Left forelimb (tissue), 1 donor: Measurements from ENCODE around the gene HEXA.

Source experiments
- DNase-seq: peaks from one replicate; pipeline ENCODE4 v3.0.0-alpha.2; 2018; ENCODE audit warnings: low spot score

The HEXA gene

DNA sequence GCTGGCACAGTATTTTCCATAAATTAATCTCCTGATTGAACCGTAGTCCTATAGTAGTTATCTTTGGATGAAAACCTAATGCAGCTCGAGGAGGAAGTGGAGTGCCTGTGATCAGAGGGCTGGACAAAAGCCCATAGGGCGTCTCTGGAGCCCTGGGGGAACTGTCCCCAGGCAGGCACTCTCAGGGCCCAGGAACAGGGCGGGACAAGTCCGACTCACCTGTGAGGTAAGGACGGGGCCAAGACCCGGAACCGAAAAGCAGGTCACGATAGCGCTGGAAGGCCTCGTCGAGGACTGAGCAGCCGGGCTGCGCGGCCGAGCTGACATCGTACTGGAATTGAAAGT, 341 bp downstream of the HEXA start:
- DNase-seq: no peak

DNA sequence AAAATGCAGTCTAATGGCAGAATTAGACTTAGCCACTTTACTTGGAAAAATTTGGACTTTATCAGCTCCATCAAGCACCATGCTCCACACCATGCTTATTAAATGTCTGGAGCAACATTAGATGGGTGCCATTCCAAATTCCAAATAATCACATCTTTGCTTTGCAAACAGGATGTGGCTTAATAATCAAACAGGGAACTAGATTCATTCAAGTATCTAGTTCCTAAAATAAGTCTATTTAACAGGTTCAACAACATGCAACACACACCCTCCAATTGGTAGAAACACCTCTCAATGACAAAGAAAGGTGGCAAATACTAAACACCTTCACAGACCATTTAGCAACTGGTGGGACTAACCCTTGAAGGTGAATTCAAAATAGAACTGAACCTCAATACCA, 3.5 kb downstream of the HEXA start:
- no peak for DNase-seq

DNA sequence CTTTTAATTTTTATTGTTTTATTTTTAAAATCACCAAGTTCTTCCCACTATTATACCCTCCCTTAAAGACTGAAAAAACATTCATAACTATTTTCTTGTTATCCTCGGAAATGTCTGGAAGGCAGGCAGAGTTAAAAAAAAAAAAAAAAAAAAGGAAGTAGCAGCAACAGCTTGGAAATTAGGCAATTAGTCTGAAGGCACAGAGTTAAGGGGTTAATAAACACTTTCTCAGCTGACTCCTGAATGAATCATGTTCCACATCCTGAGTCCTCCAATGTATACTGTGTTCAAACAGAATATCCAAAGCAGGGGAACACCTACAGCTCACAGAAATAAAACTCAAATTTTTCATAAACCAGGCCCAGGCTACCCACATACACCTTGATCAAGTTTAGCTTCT, 5.8 kb downstream of the HEXA start:
- DNase-seq: no peak

DNA sequence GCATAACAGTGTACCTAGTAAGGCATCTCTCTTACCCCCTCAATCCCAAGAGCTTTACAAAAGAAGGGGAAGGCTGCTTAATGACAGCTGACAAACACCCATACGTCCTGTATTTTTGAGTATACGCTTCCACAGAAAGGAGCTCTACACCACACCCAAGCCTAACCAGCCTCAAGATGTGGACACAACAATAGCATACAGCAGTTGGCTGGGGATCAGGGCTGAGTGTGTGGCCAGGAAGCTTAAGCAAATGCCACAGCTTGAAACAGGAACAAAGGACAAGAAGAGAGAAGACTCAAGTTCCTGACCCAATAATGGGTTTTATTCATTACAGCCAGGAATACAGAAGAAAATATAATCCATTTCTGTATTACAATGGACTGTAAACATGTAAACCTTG, 6.9 kb downstream of the HEXA start:
- DNase-seq: no peak

DNA sequence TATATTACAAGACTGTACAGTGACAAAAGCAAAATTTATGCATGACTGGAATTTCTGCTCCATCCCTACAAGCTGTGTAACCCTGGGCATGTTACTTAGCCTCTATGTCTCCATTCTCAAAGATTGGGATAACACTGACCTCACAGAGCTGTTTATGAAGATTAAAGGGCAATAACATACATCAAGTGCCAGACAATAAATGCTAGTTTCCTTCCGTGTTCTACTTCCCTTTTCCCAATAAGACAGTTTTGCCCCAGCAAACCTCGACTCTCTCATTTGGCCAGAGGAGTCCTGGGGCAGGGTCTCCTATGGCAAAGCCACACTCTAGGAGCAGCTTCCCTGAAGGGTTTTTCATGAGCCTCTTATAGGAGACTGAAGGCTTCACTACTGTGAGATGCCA, 7.5 kb downstream of the HEXA start:
- DNase-seq: no peak

DNA sequence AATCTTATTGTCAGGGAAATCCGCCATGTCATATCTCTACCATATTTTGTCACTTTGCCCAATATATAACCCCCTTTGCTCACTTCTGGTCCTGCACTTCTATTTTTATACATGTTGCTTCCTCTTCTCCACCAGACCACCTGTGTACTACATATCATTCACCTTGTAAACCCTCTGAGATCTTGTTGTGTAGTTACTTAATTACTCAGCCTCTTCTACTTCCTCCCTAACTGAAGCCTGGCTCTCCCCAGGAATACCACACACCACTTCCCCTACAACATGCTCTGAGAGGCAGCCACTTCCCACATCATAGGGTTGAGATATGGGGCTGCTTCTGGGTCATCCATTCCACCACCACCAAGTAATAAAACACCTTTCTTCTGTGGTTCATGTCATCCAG, 10.0 kb downstream of the HEXA start:
- DNase-seq: no peak

DNA sequence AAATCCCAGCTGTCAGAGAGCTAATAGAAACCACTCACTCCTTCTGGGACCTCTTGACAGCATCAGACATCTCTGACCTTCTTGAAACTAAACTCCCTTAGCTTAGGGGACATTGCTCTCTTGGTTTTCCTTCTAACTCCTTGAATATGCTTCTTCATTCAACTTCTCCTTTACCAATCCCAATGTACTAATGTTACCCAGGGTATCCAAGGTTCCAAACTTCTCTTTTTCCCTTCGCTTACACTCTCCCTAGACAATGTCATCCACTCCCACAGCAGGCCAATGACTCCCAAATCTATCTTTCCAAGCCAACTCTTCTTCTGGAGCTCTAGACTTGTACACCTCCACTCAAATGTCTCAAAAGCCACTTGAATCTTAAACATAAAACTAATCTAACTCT, 14.6 kb downstream of the HEXA start:
- DNase-seq: no peak

DNA sequence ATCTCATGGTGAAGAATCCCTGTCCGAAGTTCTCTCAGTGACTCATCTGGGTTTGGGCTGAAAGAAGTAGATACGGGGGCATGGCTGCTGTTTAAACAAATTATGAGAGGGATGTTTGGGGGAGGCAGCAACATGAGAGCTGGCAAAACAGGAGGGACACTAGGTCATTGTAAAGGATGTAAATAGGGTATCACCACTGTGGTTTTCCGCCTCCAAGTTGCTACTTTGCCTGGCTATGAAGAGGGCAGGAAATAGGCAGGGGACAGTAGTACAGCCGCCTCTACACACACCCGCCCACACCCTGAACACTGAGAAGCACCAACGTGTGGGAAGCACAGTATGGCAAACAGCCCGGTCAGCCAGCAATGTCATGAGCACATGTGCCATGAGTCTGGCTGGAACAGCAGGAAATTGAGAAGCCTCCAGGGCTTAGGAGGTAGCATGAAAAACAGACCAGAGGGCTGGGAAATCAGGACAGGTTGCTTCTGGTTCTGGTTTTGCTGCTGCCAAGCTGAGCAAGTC, 17.1 kb downstream of the HEXA start:
- DNase-seq: no peak

DNA sequence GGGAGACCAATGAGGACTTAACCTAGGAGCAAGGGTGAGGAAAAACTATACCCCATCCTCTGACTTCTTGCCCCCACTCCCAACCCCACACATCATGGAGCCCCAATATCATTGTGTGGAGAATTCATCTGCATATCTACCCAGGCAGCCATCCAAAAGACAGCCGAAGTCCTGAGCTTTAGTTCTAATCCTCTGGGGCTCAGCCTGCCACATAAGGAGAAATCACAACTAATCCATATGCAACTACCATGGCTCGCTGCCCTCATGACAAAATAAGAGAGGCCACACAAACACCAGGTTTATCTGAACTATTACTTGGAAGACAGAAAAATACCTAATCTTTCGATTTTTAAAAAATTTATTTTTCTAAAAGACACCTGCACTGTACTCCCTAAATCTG, 17.7 kb downstream of the HEXA start:
- no peak for DNase-seq

DNA sequence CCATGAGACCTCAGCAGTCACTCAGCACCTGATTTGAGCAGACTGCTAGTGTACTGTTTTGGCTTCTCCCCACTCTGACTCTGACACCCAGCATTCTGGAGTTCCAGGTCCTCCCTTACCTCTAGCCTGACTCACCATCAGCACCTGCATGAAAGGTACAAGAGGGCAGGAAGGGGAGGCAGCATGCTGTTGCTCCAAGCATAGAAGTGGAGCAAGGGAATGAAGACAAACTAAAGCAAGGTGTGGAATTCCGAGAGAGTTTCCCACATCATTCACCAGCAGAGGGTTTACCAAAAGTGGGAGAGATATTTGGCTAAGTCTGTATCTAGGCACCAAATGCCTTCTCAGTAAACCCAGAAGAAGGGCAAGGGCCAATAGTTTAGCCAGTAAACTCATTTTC, 21.3 kb downstream of the HEXA start:
- no peak for DNase-seq

DNA sequence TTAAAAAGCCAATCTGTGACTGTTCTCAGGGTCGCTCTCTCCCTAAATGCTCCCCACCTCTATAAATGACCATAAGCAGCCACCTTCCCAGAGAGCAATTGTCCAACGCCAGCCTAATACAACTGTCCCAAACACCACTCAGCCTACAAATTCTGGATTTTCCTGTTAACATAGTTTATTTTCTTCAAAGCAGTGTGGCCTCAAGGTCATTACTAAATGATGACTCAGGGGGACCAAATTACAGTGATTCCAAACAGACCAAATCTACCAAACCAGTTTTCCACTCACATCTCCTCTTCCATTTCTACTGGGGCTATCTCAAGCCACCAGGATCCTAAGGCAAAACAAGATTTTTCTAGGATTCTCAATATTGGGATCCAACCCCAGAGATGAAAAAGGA, 22.5 kb downstream of the HEXA start:
- DNase-seq: no peak

DNA sequence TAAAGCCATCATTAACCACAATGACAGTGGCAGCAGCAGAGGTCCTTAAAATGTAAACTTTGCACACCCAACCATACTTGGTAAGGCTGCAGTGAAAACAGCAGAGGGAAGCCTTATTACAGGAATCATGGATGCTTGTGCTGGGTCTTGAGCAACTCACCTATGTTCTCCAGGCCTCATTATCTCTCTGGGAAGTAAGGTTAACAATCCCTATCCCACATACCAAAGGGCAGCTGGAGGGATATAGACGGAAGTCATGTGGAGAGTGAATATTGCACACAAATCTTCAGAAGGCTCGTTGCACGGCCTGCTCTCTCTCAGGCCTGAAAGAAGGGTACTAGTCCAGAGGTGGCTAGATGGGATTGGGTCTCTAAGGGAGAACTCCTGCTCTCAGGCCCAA, 30.0 kb downstream of the HEXA start:
- DNase-seq: no peak

DNA sequence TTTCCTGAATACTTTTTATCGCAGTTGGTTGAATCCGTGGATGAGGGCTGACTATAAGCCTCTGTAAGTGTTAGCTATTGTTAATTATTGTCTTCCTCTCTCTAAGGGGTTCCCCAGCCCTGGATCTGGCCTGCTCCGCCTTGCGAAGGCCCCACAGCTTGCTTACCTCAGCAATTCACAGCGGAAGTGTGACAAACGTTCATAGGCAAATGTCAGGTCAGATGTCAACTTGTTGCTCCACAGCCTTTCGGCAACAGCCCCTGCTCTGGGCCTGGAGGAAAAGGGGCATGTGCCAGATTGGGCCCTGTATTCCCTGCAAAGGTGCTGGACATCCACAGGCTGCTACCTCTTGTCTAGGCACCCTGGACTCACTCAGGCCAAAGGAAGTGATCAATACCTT, 30.5 kb downstream of the HEXA start:
- no peak for DNase-seq

DNA sequence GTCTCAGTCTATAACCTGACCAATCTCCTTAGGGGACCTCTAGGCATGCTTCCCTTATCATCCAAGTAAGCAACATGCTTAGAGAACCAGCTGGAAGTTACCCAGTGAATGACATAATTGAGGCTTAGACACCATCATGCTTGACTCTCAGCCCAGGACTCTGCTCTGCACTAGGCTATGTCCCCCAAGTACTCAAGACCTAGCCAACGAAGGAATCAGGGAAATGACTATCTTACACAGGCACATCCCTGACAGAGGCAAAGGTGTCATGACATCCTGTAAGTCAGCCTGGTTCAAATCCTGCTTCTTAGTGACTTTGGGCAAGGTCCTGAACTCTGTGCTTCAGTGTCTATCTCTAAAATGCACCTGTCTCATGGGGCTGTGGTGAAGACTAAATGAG, 31.2 kb downstream of the HEXA start:
- no peak for DNase-seq

DNA sequence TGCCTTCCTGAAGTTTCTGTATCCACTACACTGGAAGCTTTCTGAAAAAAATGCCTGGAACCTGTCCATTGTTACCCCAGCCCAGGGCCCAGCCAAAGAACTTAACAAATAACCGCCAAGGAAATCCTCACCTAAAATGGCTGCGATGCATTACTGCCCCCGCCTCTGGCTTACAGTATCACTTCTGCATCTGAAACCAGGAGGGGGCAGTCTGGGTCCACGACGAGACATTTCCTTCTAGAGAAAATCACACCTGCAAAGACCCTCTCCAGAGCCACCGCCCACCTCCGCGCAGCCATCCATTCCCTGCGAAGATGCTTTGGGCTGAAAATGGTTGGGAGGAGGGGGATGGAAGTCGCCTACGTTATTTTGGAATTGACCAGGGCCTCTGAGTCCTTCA, 33.4 kb downstream of the HEXA start:
- DNase-seq: no peak

DNA sequence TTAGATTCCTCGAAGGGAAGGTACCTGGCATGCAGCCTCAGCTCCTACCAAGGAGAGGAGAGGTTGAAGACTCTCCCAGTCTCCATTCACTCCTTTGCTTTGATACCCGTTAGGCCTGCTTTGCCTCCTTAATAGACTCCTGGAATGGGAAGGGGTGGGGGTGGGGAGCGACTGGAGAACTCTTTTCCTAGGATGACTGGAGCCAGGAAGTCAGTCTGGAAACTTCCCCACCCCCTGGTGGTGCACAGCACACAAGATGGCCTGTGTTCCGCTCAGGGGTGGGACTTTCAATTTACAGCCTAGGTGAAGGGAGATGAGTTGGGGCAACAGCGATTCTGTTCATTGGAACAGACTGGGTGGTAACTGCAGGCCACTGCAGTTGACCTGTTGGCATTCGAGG, 34.5 kb downstream of the HEXA start:
- no peak for DNase-seq

DNA sequence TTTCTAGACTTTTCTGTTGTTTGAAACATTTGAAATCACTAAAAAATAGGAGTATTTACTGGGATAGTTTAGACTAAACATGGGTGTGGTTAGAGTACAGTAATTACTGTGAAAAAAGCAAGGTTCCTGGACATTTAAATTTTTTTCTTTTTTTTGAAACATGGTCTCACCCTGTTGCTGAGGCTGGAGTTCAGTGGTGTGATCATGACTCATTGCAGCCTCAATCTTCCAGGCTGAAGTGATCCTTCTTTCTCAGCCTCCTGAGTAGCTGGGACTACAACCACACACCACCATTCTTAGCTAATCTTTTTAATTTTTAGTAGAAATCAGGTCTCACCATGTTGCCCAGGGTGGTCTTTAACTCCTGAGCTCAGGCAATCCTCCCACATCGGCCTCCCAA, 35.4 kb downstream of the HEXA start:
- no peak for DNase-seq

DNA sequence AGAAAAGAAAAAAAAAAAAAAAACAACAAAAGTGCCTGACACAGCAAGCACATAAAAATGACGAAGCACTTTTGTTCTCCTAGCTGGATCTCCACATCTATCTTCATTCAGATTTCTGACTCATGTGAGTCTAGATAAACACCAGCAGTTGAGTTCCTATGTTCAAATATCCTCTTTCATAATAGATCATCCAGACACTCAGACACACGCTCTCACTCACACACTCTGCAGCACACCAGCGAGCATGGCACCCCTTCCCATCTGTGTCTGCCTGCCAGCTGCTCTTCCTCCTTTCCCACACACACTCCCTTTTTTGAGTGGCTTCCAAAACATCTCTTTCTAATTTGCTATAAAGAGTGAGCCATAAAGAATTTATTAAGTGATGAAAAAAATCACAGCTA, 36.0 kb downstream of the HEXA start:
- no peak for DNase-seq

DNA sequence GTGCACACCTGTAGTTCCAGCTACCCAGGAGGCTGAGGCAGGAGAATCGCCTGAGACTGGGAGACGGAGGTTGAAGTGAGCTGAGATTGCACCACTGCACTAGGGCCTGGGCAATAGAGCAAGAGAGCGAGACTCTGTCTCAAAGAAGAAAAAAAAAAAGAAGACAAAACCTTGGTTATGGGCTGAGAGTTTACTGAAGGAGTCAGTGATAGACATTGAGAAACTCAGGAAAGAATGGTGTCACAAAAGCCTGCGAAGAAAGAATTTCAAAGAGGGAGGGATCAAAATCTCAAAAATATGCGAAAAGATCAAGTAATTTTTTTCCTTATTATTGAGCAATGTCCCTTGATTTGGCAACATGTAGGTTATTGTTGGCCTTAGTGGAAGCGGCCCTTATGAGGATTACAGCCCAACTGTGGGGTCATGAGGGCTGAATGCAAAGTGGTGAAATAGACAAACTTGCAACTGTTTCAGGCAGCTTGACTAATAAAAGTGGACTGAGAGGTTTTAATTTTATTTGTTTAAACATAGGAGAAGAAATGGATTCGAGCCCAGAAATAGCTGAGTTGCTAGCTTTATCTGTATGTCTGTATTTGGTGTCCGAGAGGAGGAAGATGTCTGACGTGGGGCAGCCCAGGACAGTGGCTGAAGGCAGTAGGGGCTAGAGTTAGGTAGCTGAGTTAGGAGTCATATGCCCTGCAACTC, 37.0 kb downstream of the HEXA start:
- no peak for DNase-seq

DNA sequence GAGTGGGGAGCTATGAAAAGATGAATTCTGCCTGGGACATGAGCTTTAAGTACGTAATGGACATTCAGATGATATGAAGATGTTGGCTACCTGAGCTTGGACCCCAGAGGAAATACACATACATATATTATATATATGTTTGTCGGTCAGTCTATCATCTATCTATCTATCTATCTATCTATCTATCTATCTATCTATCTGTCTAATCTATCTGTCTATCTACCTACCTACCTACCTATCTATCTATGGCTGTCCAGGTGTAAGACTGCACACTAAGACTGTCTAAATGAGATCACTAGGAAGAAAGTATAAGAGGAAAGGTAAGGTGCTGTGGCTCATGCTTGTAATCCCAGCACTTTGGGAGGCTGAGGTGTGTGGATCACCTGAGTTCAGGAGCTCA, 37.7 kb downstream of the HEXA start:
- no peak for DNase-seq

DNA sequence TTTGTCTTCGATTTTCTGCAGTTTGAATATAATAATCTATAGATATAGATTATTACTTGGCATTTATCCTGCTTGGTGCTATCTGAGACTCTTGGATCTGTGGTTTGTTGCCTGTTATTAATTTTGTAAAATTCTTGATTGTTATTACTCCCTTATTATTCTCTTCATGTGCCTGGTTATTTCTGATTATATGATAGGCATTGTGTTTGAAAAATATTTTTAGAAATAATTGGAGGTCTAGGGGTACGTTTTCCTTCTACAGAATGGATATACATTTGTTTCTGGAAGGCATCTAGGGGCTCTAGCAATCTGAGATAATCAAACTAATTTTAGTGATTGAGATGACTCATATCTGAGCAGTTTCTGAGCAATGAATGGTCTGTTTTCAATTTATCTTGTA, 41.0 kb downstream of the HEXA start:
- no peak for DNase-seq

DNA sequence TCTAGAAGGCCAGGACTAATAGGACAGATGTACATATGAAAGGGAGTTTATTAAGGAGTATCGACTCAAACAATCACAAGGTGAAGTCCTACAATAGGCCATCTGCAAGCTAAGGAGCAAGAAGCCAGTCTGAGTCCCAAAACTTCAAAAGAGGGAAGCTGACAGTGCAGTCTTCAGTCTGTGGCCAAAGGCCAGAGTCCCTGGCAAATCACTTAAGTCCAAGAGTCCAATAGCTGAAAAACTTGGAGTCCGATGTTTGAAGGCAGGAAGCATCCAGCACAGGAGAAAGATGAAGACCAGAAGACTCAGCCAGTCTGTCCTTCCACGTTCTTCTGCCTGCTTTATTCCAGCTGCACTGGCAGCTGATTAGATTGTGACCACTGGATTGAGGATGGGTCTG, 44.8 kb downstream of the HEXA start:
- DNase-seq: no peak

DNA sequence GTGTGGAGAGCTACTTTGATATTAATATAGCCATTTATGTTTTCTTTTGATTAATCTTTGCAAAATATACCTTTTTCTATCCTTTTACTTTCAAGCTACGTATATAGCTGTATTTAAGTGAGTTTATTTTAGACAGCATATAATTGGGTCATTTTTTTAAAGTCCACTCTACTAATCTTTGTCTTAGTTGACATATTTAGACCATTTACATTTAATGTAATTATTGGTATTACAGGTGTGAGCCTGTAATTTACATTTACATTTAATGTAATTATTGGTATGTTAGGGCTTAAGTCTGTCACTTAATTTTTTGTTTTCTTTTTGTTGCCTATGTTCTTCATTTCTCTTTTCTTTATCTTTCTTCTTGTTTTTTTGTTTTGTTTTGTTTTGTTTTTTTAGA, 52.1 kb downstream of the HEXA start:
- DNase-seq: no peak

DNA sequence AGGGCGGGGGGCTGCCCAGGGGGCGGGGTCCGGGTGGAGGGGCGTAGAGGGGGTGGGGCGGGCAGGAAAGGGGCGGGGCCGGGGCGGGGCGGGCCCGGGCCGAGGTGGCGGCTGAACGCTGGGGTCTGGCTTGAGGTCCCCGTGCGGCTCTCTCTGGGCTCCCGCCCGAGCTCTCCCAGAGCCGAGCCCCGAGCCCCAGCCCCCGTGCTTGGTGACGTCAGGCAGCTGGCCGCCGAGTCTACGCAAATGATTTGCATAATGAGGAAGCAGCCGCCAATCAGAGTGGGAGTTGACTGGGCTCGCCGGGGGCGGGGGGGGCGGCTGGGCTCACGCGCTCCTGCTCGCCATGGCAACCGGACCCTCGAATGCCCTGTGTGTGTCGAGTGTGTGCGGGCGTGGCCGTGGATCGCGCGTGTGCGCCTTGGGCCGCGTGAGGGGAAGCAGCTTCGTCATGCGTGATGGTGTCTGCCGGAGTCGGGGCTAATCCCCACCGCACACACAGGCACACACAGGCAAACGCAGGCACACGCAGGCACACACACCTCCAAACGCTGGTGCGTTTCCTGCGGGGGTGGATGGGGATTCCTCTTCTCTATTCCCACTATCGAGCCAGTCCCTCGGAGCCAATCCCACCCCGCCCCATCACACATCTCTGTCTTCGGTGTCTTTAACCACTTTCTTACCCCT, 55.7 kb downstream of the HEXA start, which contains the start of gene CELF6:
CELF6 (minus strand) TSS at position 173 of the 687 bp plus-strand sequence. CDS start 283 bp downstream, outside the sequence.
- peak; percentile 78 for DNase-seq
